HepG2 (cell line): Measurements from ENCODE around the gene TMEM61.

Experiments used
- AGO1 ChIP-seq: fragments of 200-400 bp; formaldehyde crosslinking; IDR thresholded peaks from 2 replicates; pipeline ENCODE4 v1.6.1; 2017; ENCODE audit warnings: mild to moderate bottlenecking, low read depth, low read length, moderate library complexity; ENCODE audit not compliant: poor library complexity, severe bottlenecking
- CENPX ChIP-seq: sonication (generic); formaldehyde crosslinking; IDR thresholded peaks from 2 replicates; pipeline ENCODE4 v1.9.0; 2021; ENCODE audit warnings: mild to moderate bottlenecking, missing genetic modification reagents, moderate library complexity
- KDM4B ChIP-seq: sonication (generic); formaldehyde crosslinking; IDR thresholded peaks from 2 replicates; pipeline ENCODE4 v1.4.0; 2020; ENCODE audit warnings: missing genetic modification reagents
- KMT2A ChIP-seq: sonication (generic); formaldehyde crosslinking; IDR thresholded peaks from 2 replicates; pipeline ENCODE4 v1.4.0; 2020; ENCODE audit warnings: missing genetic modification reagents
- LCORL ChIP-seq, 2 experiments: fragments of 450-650 bp in 1 of 2; sonication (generic) in 1 of 2; formaldehyde crosslinking in 1 of 2; IDR thresholded peaks; 2 replicates each; pipeline versions ENCODE4 v1.5.0 to v1.6.1; 2017 to 2020; ENCODE audit warnings: antibody characterized with exemption in 1 of 2, missing genetic modification reagents in 1 of 2
- MXI1 ChIP-seq: IDR thresholded peaks from 3 replicates; pipeline ENCODE4 v1.6.1; 2012; ENCODE audit warnings: low read depth, low read length, inconsistent platforms, borderline replicate concordance
- POLR2AphosphoS2 ChIP-seq: IDR thresholded peaks from 2 replicates; pipeline ENCODE4 v1.6.1; 2011; ENCODE audit warnings: low read depth, low read length, improper control_type of control experiment
- RARA ChIP-seq: IDR thresholded peaks from 2 replicates; pipeline ENCODE4 v1.6.1; 2016; ENCODE audit warnings: missing genetic modification reagents, missing compliant biosample characterization
- ZNF10 ChIP-seq: sonication (generic); formaldehyde crosslinking; IDR thresholded peaks from 2 replicates; pipeline ENCODE4 v1.4.0; 2020; ENCODE audit warnings: mild to moderate bottlenecking, low read depth, missing genetic modification reagents, borderline replicate concordance

GRCh38 chr1:55015123-55015522 lies 34.7 kb downstream of the TMEM61 start:
- TF ChIP-seq KMT2A (CRISPR knock-in tag) (no peak), AGO1 (no peak), MXI1 (no peak), LCORL (IDR thresholded peaks at IDR 0.05) (no peak), LCORL (CRISPR knock-in tag; IDR thresholded peaks at IDR 0.05) (no peak), ZNF10 (CRISPR knock-in tag) (no peak), POLR2AphosphoS2 (no peak), RARA (CRISPR knock-in tag) (no peak), KDM4B (CRISPR knock-in tag) (no peak), CENPX (CRISPR knock-in tag) (no peak)
